Activated T-helper 2 cell treated with anti-CD3 and anti-CD28 coated beads, Interferon-gamma antibody, Interleukin-2, Interleukin-4, amounts not matched to agents 10 μg/mL and 5 μg/mL and 100 μg/mL, durations not matched to agents 14 hours and 24 hours and 36 hours (primary cell): ENCODE data around the gene ARCN1. TPM values are rescaled to one million over a fixed set of nuclear protein-coding genes. Genes with fewer than 3 reads are reported as not detected.
"Not testable (repeated sequence)": the region's sequence is repeated elsewhere in the genome, so short reads cannot be mapped to it uniquely, and the experiment has no call there.

Source experiments
- DNase-seq: peaks from one replicate; pipeline ENCODE4 v3.0.0; 2021; ENCODE audit warnings: low spot score
- H3K27ac Mint-ChIP-seq: one replicate; pipeline ENCODE4 v1.8.0; 2021; ENCODE audit warnings: mixed read lengths
- H3K27me3 Mint-ChIP-seq: one replicate; pipeline ENCODE4 v1.8.0; 2021; ENCODE audit warnings: low read depth, mixed read lengths
- H3K36me3 Mint-ChIP-seq: one replicate; pipeline ENCODE4 v1.8.0; 2021; ENCODE audit warnings: low read depth, mixed read lengths
- H3K4me1 Mint-ChIP-seq: one replicate; pipeline ENCODE4 v1.8.0; 2021; ENCODE audit warnings: low read depth, mixed read lengths
- H3K4me3 Mint-ChIP-seq: one replicate; pipeline ENCODE4 v1.8.0; 2021; ENCODE audit warnings: low read depth, mild to moderate bottlenecking, moderate library complexity, mixed read lengths
- H3K9me3 Mint-ChIP-seq: one replicate; pipeline ENCODE4 v1.8.0; 2021; ENCODE audit warnings: mixed read lengths
- intact Hi-C: fragments of 100-400 bp; cut with micrococcal nuclease; formaldehyde crosslinking; loops from one replicate; pipeline ENCODE4 v1.15.1; 2023
- total RNA-seq: library from RNA; stranded (reverse); gene quantifications from 2 replicates; pipeline ENCODE4 v1.2.3, GENCODE V29; 2022

The ARCN1 gene
- total RNA-seq, 1 donor from 2014 or later, result 132 TPM

GRCh38 chr11:118565051-118565450 lies 7.2 kb upstream of the ARCN1 start:
- intact Hi-C loops, result no loop called here
- peak overlapping the region; percentile 91 for H3K4me3 Mint-ChIP-seq
- H3K27ac Mint-ChIP-seq, result peak overlapping the region; percentile 53
- H3K4me1 Mint-ChIP-seq, result peaks cover 13% of the 10 kb centered on the region
- H3K9me3 Mint-ChIP-seq, result no peaks in the 10 kb centered on the region
- no peak for DNase-seq
- no peaks in the 10 kb centered on the region for H3K27me3 Mint-ChIP-seq
- no peaks in the 10 kb centered on the region for H3K36me3 Mint-ChIP-seq

GRCh38 chr11:118569670-118570069 lies 2.5 kb upstream of the ARCN1 start:
- H3K27ac Mint-ChIP-seq, result no peak overlapping the region

GRCh38 chr11:118570787-118571186 lies 1.4 kb upstream of the ARCN1 start:
- H3K36me3 Mint-ChIP-seq, result peaks cover 24% of the 10 kb centered on the region
- no peak for DNase-seq
- H3K4me1 Mint-ChIP-seq, result peaks cover 31% of the 10 kb centered on the region
- no peak overlapping the region for H3K4me3 Mint-ChIP-seq
- intact Hi-C loops, result loop anchor here (5.0 kb wide), 2 partner anchors 133 to 263 kb away; partner anchors contain the start of gene KMT2A
- H3K27ac Mint-ChIP-seq, result no peak overlapping the region
- H3K27me3 Mint-ChIP-seq, result no peaks in the 10 kb centered on the region
- H3K9me3 Mint-ChIP-seq, result no peaks in the 10 kb centered on the region

More at GRCh38 chr11:118569670-118570069, 2.5 kb upstream of the ARCN1 start:
- H3K4me3 Mint-ChIP-seq, result no peak overlapping the region
- intact Hi-C loops, result loop anchor here (5.0 kb wide), 2 partner anchors 132 to 262 kb away; partner anchors contain the start of gene KMT2A
- H3K27me3 Mint-ChIP-seq, result no peaks in the 10 kb centered on the region
- peaks cover 26% of the 10 kb centered on the region for H3K4me1 Mint-ChIP-seq
- DNase-seq, result no peak
- H3K9me3 Mint-ChIP-seq, result no peaks in the 10 kb centered on the region
- peaks cover 14% of the 10 kb centered on the region for H3K36me3 Mint-ChIP-seq

GRCh38 chr11:118571701-118572060 lies 528 bp upstream of the ARCN1 start:
- Mint-ChIP-seq H3K36me3 (peaks cover 30% of the 10 kb centered on the region), H3K27ac (peak overlapping the region; percentile 97), H3K4me1 (peaks cover 29% of the 10 kb centered on the region), H3K4me3 (peak overlapping the region; percentile 99)
- intact Hi-C loops, result loop anchor here (2.0 to 5.0 kb wide), 4 partner anchors 23 to 264 kb away; partner anchors contain the start of genes ATP5MG and KMT2A
- not testable (repeated sequence) for H3K27me3 Mint-ChIP-seq, H3K9me3 Mint-ChIP-seq
- peak; percentile 10 for DNase-seq

- Mint-ChIP-seq H3K27ac (peak overlapping the region; percentile 97), H3K36me3 (peaks cover 37% of the 10 kb centered on the region), H3K27me3 (no peaks in the 10 kb centered on the region), H3K4me3 (peak overlapping the region; percentile 99), H3K4me1 (peaks cover 29% of the 10 kb centered on the region), H3K9me3 (no peaks in the 10 kb centered on the region)
- DNase-seq, result peak; percentile 16
- intact Hi-C loops, result loop anchor here (2.0 to 5.0 kb wide), 4 partner anchors 22 to 266 kb away; partner anchors contain the start of genes ATP5MG and KMT2A
These were observed 857 bp downstream of the ARCN1 start for GRCh38 chr11:118572981-118573550.

GRCh38 chr11:118574636-118575035 lies 2.4 kb downstream of the ARCN1 start:
- Mint-ChIP-seq H3K36me3 (peaks cover 42% of the 10 kb centered on the region), H3K4me1 (peaks cover 29% of the 10 kb centered on the region), H3K9me3 (no peaks in the 10 kb centered on the region), H3K27me3 (no peaks in the 10 kb centered on the region), H3K27ac (no peak overlapping the region), H3K4me3 (peak overlapping the region; percentile 45)
- no peak for DNase-seq
- intact Hi-C loops, result loop anchor here (5.0 kb wide), 2 partner anchors 137 to 267 kb away; partner anchors contain the start of gene KMT2A

GRCh38 chr11:118577995-118578394 lies 5.8 kb downstream of the ARCN1 start:
- peaks cover 22% of the 10 kb centered on the region for H3K4me1 Mint-ChIP-seq

GRCh38 chr11:118581057-118581456 lies 8.8 kb downstream of the ARCN1 start:
- peaks cover 48% of the 10 kb centered on the region for H3K36me3 Mint-ChIP-seq
- no peaks in the 10 kb centered on the region for H3K9me3 Mint-ChIP-seq
- H3K27me3 Mint-ChIP-seq, result no peaks in the 10 kb centered on the region
- H3K4me3 Mint-ChIP-seq, result no peak overlapping the region
- intact Hi-C loops, result no loop called here
- no peak overlapping the region for H3K27ac Mint-ChIP-seq
- DNase-seq, result no peak
- peaks cover under 1% of the 10 kb centered on the region for H3K4me1 Mint-ChIP-seq

More at GRCh38 chr11:118577995-118578394, 5.8 kb downstream of the ARCN1 start:
- H3K4me3 Mint-ChIP-seq, H3K9me3 Mint-ChIP-seq, intact Hi-C loops, DNase-seq, H3K27ac Mint-ChIP-seq, H3K27me3 Mint-ChIP-seq: not testable (repeated sequence)
- peaks cover 46% of the 10 kb centered on the region for H3K36me3 Mint-ChIP-seq

- intact Hi-C loops, result no loop called here
- H3K27ac Mint-ChIP-seq, result no peak overlapping the region
- no peak overlapping the region for H3K4me3 Mint-ChIP-seq
- H3K27me3 Mint-ChIP-seq, result no peaks in the 10 kb centered on the region
- H3K36me3 Mint-ChIP-seq, result peaks cover 67% of the 10 kb centered on the region
- no peak for DNase-seq
- H3K4me1 Mint-ChIP-seq, result no peaks in the 10 kb centered on the region
- no peaks in the 10 kb centered on the region for H3K9me3 Mint-ChIP-seq
These were observed 15.7 kb downstream of the ARCN1 start for GRCh38 chr11:118587952-118588351.

- H3K9me3 Mint-ChIP-seq, result no peaks in the 10 kb centered on the region
- H3K4me3 Mint-ChIP-seq, result no peak overlapping the region
- peaks cover 70% of the 10 kb centered on the region for H3K36me3 Mint-ChIP-seq
- H3K27ac Mint-ChIP-seq, result no peak overlapping the region
- peaks cover 12% of the 10 kb centered on the region for H3K4me1 Mint-ChIP-seq
- intact Hi-C loops, result no loop called here
- DNase-seq, result no peak
- H3K27me3 Mint-ChIP-seq, result no peaks in the 10 kb centered on the region
These were observed 20.6 kb downstream of the ARCN1 start for GRCh38 chr11:118592616-118593367.

GRCh38 chr11:118594984-118595383 lies 22.8 kb downstream of the ARCN1 start:
- H3K36me3 Mint-ChIP-seq, result peaks cover 75% of the 10 kb centered on the region
- H3K4me1 Mint-ChIP-seq, result peaks cover 12% of the 10 kb centered on the region
- H3K9me3 Mint-ChIP-seq, H3K4me3 Mint-ChIP-seq, H3K27me3 Mint-ChIP-seq, DNase-seq, H3K27ac Mint-ChIP-seq: not testable (repeated sequence)
- intact Hi-C loops, result loop anchor here (1.0 to 2.0 kb wide), 3 partner anchors 16 to 64 kb away; partner anchors contain the start of gene ARCN1

GRCh38 chr11:118596224-118597146 lies 24.3 kb downstream of the ARCN1 start:
- no peaks in the 10 kb centered on the region for H3K9me3 Mint-ChIP-seq
- H3K36me3 Mint-ChIP-seq, result peaks cover 71% of the 10 kb centered on the region
- H3K27ac Mint-ChIP-seq, result no peak overlapping the region
- DNase-seq, result no peak
- H3K27me3 Mint-ChIP-seq, result no peaks in the 10 kb centered on the region
- H3K4me1 Mint-ChIP-seq, result peaks cover 12% of the 10 kb centered on the region
- intact Hi-C loops, result no loop called here
- no peak overlapping the region for H3K4me3 Mint-ChIP-seq
